Measurements from ENCODE around the gene ECE2.

The ECE2 gene

GRCh38 chr3:184240384-184241140 lies 35.3 kb upstream of the ECE2 start:
- DNase-seq (ENCODE audit: low read depth in 2 of 3, low spot score in 1 of 3): no peak

- no peak for DNase-seq (ENCODE audit: low read depth in 2 of 3, low spot score in 1 of 3)
Measured at GRCh38 chr3:184241141-184241446, 34.7 kb upstream of the ECE2 start.

GRCh38 chr3:184241447-184242296 lies 34.1 kb upstream of the ECE2 start:
- no peak for DNase-seq (ENCODE audit: low read depth in 2 of 3, low spot score in 1 of 3)

GRCh38 chr3:184242297-184242685 lies 33.5 kb upstream of the ECE2 start:
- DNase-seq (ENCODE audit: low read depth in 2 of 3, low spot score in 1 of 3): no peak

- DNase-seq (ENCODE audit: low read depth in 2 of 3, low spot score in 1 of 3): peak; percentile 82 to 87 (median 82)
Measured at GRCh38 chr3:184248454-184249411, 27.1 kb upstream of the ECE2 start, which contains the start of gene ALG3. ALG3 (minus strand) TSS chr3:184248962; CDS start chr3:184248940, 22 bp downstream.

GRCh38 chr3:184249412-184250166 lies 26.2 kb upstream of the ECE2 start, which contains the start of gene EEF1AKMT4:
EEF1AKMT4 (plus strand) TSS chr3:184249672; CDS start chr3:184249695, 23 bp downstream.
- peak; percentile 90 to 95 (median 95) for DNase-seq (ENCODE audit: low read depth in 2 of 3, low spot score in 1 of 3)

GRCh38 chr3:184250167-184250828 lies 25.5 kb upstream of the ECE2 start:
- peak; percentile 86 to 98 (median 87) for DNase-seq (ENCODE audit: low read depth in 2 of 3, low spot score in 1 of 3)

- peak in 1 of 3 donors; percentile 23 for DNase-seq (ENCODE audit: low read depth in 2 of 3, low spot score in 1 of 3)
Measured at GRCh38 chr3:184255291-184256039, 20.4 kb upstream of the ECE2 start.

GRCh38 chr3:184257083-184257915 lies 18.5 kb upstream of the ECE2 start:
- no peak for DNase-seq (ENCODE audit: low read depth in 2 of 3, low spot score in 1 of 3)

GRCh38 chr3:184258926-184259325 lies 16.9 kb upstream of the ECE2 start:
- DNase-seq (ENCODE audit: low read depth in 2 of 3, low spot score in 1 of 3): no peak

- no peak for DNase-seq (ENCODE audit: low read depth in 2 of 3, low spot score in 1 of 3)
Measured at GRCh38 chr3:184259396-184259877, 16.4 kb upstream of the ECE2 start.

GRCh38 chr3:184259878-184260723 lies 15.7 kb upstream of the ECE2 start:
- DNase-seq (ENCODE audit: low read depth in 2 of 3, low spot score in 1 of 3): peak in 1 of 3 donors; percentile 24

- no peak for DNase-seq (ENCODE audit: low read depth in 2 of 3, low spot score in 1 of 3)
Measured at GRCh38 chr3:184260724-184261269, 15.0 kb upstream of the ECE2 start.

GRCh38 chr3:184261270-184261853 lies 14.5 kb upstream of the ECE2 start, which contains the start of gene CAMK2N2:
CAMK2N2 (minus strand) TSS chr3:184261553; CDS start chr3:184261285, 268 bp downstream.
- peak in 1 of 3 donors; percentile 61 for DNase-seq (ENCODE audit: low read depth in 2 of 3, low spot score in 1 of 3)

- no peak for DNase-seq (ENCODE audit: low read depth in 2 of 3, low spot score in 1 of 3)
Measured at GRCh38 chr3:184261854-184262763, 13.7 kb upstream of the ECE2 start.

Data from stimulated activated CD4-positive, alpha-beta T cell treated with anti-CD3 and anti-CD28 coated beads, Interleukin-12 subunit alpha, Interleukin-12 subunit beta, amount 100 ng/mL, for 48 hours (primary cell).